COLO829 (cell line): ENCODE data around the gene TEDC2.
A peak's percentile ranks its signal among the peaks of the same experiment; 100 is the strongest.
"Not testable (repeated sequence)": the region's sequence is repeated elsewhere in the genome, so short reads cannot be mapped to it uniquely, and the experiment has no call there.

Source experiments
- DNase-seq: peaks from one replicate; pipeline ENCODE4 v3.0.0; 2012; ENCODE audit warnings: low spot score

Gene TEDC2

GRCh38 chr16:2477327-2477726 is 17.4 kb downstream of the TEDC2 start:
- no peak for DNase-seq

GRCh38 chr16:2478279-2478678 is 18.4 kb downstream of the TEDC2 start:
- DNase-seq: no peak

- DNase-seq: not testable (repeated sequence)
Observed at GRCh38 chr16:2479996-2480395, 20.1 kb downstream of the TEDC2 start.

GRCh38 chr16:2480948-2481347 is 21.0 kb downstream of the TEDC2 start:
- DNase-seq: no peak

GRCh38 chr16:2481676-2482075 is 21.8 kb downstream of the TEDC2 start:
- DNase-seq: no peak

- DNase-seq: no peak
Observed at GRCh38 chr16:2482249-2482648, 22.3 kb downstream of the TEDC2 start.

- peak; percentile 66 for DNase-seq
Observed at GRCh38 chr16:2482708-2483534, 23.0 kb downstream of the TEDC2 start.

- no peak for DNase-seq
Observed at GRCh38 chr16:2483939-2484897, 24.3 kb downstream of the TEDC2 start.

- no peak for DNase-seq
Observed at GRCh38 chr16:2484898-2485508, 25.1 kb downstream of the TEDC2 start.

GRCh38 chr16:2485811-2486507 is 26.1 kb downstream of the TEDC2 start:
- no peak for DNase-seq

- no peak for DNase-seq
Observed at GRCh38 chr16:2486645-2487516, 27.0 kb downstream of the TEDC2 start.

- no peak for DNase-seq
Observed at GRCh38 chr16:2487517-2487842, 27.6 kb downstream of the TEDC2 start.

GRCh38 chr16:2487903-2488531 is 28.1 kb downstream of the TEDC2 start:
- no peak for DNase-seq

GRCh38 chr16:2489581-2489980 is 29.7 kb downstream of the TEDC2 start:
- no peak for DNase-seq

- no peak for DNase-seq
Observed at GRCh38 chr16:2490190-2491105, 30.5 kb downstream of the TEDC2 start.

- no peak for DNase-seq
Observed at GRCh38 chr16:2492292-2492691, 32.4 kb downstream of the TEDC2 start.

GRCh38 chr16:2493605-2494004 is 33.7 kb downstream of the TEDC2 start:
- no peak for DNase-seq

GRCh38 chr16:2494616-2495015 is 34.7 kb downstream of the TEDC2 start:
- DNase-seq: no peak

GRCh38 chr16:2495041-2495440 is 35.1 kb downstream of the TEDC2 start:
- DNase-seq: no peak
